GM19238 (cell line): ENCODE results near the gene PRPF19.

Experiments
- DNase-seq: peaks from one replicate; pipeline ENCODE4 v3.0.0; 2011; ENCODE audit warnings: low spot score; ENCODE audit not compliant: insufficient read length

Gene PRPF19

DNA sequence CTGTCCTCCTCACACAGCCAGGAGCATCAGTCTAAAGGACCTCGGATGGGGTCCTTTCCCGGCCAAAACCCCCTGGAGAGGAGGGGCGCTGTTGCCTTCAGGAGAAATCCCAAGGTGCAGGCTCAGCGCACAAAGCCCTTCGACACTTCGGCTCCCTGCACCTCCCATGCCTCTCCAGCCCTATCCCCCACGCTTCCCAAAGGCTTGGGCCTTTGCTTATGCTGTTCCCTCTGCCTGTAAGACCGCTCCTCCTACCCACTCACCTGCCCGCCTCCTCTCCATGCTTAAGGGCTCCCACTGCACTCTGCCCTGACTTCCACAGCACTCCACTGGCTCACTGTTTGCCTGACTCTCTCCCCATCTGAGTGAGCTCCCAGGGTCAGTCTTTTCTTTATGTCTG is 32.1 kb upstream of the PRPF19 start:
- no peak for DNase-seq

DNA sequence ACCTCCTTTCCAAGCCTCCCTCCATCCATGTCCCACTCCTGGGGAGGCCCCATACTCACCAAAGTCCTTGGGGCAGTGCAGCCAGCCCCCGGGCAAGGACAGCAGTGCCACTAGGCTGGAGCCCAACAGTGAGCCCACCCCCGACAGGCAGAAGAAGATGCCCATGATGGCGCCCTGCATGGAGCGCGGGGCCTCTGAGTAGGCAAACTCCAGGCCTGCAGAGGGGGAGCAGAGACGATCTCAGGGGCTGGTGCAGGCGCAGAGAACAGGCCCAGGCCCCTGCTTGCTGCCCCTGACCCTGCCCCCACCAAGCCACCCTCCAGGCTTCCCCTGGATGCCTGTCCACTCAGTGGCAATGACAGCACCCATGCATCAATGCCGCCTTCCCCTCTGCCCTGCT is 31.4 kb upstream of the PRPF19 start:
- DNase-seq = no peak

DNA sequence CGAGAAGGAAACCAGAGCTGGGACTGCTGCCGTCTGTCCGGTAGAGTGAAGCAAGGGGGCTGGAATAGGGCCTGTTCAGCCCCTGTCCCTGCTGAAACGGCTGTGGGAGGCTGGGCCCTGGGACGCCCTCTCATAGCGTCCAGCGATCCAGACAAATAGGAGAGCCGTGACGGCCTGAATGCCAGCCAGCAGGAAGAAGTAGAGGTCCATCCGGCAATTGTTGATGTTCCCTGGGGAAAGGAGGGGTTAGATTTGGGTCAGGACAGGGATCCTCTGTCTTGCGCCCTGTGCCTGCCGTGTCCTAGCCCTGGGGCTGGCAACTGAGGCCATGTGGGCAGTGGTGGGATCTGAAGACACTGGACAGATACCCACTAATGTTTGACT is 30.8 kb upstream of the PRPF19 start:
- DNase-seq = no peak

DNA sequence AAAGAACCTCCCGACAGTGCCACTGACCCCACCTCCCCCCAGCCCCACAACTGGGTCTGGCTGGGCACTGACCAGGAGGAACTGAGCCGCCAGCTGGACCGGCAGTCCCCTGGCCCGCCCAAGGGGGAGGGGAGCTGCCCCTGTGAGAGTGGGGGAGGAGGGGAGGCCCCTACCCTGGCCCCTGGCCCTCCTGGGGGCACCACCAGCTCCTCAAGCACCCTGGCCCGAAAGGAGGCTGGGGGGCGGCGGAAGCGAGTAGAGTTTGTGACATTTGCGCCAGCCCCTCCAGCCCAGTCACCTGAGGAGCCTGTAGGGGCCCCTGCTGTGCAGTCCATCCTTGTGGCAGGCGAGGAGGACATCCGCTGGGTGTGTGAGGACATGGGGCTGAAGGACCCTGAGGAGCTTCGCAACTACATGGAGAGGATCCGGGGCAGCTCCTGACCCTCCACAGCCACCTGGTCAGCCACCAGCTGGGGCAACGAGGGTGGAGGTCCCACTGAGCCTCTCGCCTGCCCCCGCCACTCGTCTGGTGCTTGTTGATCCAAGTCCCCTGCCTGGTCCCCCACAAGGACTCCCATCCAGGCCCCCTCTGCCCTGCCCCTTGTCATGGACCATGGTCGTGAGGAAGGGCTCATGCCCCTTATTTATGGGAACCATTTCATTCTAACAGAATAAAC is 30.2 kb upstream of the PRPF19 start:
- no peak for DNase-seq

DNA sequence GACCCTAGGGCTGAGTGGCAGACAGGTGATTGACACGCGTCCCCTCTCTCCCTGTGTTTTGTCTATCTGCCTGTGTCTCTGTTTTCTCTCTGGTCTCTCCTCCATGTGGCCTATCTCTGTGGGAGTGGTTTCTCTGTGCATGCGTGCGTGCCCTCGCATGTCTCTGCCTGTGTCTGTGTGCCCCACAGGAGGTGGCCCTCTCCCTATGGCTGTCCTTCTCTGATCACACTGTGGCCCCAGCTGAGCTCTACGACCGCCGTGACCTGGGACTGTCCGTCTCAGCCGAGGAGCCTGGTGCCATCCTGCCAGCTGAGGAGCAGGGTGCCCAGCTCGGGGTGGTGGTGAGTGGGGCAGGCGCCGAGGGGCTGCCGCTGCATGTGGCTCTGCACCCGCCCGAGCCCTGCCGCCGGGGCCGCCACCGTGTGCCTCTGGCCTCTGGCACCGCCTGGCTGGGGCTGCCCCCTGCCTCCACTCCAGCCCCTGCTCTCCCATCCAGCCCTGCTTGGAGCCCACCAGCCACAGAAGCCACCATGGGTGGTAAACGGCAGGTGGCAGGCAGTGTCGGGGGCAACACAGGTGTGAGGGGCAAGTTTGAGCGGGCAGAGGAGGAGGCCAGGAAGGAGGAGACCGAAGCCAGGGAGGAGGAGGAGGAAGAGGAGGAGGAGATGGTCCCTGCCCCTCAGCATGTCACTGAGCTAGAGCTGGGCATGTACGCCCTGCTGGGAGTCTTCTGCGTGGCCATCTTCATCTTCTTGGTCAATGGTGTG is 29.5 kb upstream of the PRPF19 start:
- DNase-seq = no peak

DNA sequence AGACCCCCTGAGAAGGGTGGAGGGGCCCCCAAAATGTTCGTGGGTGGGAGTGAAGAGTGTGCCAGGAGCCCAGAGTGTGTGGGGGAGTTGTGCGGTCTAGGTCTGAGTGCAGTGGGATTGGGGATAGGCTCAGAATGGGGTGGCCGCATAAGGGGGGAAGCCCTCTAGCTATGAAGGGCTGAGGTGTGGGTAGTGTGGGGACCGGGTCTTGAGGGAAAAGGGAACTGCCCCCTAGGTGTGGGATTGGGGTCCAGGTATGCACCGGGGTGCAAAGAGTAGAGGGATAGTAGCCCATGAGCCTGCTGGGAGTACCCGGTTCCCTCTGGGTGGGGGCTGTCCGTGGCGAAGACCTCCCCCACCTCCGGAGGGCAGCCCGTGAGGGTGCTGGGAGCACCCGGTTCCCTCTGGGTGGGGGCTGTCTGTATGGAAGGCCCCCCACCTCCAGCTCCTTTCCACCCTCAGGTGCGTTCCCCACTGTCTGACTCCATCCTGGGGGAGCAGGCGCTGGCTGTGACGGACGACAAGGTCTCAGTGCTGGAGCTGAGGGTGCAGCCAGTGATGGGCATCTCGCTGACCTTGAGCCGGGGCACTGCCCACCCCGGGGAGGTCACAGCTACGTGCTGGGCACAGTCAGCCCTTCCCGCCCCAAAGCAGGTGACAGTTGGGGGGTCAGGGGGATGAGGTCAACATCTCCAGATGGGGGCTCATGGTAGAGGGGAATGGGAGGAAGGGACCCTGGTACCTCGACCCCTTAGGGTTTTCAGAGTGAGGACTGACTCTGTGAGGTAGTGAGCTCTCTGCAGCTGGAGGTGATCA is 28.6 kb upstream of the PRPF19 start:
- no peak for DNase-seq

DNA sequence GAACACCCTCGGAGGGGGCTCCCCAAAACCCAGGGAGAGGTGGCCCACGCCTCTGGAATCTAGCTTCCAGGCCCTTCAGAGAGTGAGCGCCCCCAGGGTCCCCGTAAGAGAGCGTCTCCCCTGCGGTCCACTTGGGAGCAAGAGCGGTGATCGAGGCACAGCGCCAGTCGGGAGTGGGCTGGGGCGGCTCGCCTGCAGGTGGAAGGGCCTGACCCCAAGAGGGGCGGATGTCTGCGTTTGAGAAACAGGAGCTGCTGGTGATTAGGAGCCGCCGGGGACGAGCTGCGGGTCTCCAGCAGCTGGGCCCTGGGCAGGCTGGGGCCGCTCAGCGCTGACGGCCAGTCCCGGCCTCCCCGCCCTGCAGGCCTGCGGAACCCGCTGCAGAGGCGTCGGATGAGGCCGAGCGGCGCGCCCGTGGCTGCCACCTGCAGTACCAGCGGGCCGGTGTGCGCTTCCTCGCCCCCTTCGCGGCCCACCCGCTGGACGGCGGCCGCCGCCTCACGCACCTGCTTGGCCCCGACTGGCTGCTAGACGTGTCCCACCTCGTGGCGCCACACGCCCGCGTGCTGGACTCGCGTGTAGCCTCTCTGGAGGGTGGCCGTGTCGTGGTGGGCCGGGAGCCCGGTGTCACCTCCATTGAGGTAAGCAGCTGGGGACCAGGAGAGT is 27.9 kb upstream of the PRPF19 start:
- DNase-seq = no peak

DNA sequence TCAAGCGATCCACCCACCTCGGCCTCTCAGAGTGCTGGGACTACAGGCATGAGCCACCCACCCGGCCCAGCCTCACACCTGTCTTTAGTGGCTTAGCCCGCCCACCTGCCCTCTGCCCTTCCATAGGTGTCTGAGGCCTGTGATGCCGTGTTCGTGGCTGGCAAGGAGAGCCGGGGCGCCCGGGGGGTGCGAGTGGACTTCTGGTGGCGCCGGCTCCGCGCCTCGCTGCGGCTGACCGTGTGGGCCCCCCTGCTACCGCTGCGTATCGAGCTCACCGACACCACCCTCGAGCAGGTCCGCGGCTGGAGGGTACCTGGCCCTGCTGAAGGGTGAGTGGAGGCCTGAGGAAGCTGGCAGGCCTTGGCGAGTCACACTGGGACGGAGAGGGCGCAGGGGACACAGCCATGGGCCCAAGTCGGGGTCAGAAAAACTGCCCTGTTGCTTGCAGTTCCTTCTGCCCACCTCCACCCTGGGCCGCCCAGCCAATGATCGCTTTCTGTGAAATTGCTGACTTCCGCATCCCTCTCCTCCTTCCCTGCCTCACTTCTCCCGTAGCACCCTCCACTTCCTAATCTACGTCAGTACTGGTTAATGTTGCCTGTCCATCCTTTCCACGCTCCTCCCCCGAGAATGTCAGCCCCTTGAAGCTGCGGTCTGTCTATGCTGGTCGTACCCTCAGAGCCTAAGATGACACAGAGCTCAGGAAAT is 27.2 kb upstream of the PRPF19 start:
- DNase-seq = no peak

DNA sequence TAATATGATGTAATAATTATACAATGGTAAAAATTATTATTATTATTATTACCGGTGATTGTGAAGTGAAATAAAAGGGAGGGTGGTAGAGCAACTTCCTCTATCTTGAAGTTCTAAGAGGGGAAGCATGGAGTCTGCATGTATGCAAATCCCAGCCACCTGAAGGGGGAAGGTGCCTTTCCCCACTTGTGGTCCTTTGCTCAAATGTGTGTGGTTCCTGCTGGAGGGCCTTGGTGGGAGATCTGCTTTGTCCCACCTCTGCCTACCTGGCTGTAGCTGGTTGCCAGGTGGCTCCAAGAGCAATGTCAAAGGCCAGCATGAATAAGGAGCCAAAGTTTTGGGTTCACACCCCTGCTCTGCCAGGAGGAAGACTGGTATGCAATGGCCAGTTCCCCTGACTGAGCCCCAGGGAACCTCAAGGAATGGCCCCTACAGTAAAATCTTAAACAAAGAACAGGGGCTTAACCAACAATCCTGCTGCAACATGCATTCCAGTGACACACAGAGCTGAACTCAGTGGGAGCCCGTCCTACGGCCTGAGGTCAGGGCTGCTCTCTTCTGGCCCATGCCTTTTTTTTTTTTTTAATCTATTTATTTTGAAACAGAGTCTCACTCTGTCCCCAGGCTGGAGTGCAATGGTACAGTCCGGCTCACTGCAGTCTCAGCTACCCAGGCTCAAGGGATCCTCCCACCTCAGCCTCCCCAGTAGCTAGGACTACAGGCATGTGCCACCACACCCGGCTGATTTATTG is 26.4 kb upstream of the PRPF19 start:
- DNase-seq = no peak

DNA sequence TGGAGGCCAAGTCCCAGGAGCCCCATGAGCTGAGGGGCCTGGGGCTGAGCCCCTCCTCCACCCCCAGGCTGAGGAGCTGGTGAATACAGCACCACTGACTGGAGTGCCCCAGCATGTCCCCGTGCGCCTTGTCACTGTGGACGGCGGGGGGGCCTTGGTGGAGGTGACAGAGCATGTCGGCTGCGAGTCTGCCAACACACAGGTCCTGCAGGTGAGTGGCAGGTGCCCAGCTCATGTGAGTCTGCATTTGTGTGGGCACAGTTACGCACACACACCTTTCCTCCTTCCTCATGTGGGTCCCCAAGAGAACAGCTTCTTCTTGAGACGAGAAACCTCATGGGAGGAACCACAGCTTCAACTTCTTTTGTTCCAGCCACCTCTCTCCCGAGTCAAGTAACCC is 25.5 kb upstream of the PRPF19 start:
- no peak for DNase-seq

DNA sequence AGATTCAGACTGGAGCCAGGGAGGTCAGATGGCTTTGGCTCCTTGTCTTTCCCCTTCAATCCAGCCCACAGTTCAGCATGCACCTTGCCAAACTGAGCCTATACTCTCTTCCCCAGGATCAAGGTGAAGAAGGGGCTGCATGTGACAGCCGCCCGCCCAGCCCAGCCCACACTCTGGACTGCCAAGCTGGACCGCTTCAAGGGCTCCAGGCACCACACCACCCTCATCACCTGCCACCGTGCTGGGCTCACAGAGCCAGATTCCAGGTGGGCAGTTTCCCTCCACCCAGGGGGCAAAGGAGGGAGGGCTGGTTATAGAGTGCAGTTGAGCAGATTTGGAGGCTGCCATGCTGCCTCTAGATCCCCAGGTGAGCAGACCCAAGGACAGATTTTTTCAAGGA is 24.0 kb upstream of the PRPF19 start:
- no peak for DNase-seq

DNA sequence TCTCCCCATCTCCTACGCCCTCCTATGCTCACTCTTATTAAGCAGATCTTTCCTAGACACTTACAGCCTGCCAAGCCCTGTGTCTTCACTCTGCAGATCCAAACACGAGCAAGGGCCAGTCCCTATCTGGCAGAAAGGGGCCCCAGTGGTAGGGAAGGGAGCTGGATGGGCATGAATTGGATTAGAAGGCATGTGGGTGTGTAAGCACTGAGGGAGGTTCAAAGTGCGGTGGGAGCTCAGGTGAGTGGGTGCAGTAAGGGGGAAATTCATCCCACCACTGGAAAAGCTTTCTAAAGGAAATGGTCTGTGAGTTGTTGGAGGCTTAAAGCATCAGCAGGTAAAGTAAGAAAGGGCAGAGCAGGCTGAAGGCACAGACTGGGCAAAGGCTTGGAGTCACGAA is 23.4 kb upstream of the PRPF19 start:
- no peak for DNase-seq

DNA sequence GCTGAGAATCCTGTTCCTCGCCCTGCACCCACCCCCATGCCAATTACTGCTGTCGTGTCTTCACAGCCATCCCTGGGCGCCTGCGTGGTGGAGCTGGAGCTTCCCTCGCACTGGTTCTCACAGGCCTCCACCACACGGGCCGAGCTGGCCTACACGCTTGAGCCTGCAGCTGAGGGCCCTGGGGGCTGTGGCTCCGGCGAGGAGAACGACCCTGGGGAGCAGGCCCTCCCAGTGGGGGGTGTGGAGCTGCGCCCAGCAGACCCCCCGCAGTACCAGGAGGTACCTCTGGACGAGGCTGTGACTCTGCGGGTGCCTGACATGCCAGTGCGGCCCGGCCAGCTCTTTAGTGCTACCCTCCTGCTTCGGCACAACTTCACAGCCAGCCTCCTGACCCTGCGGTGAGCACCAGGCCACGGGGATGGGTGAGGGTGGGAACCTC is 22.2 kb upstream of the PRPF19 start:
- no peak for DNase-seq

DNA sequence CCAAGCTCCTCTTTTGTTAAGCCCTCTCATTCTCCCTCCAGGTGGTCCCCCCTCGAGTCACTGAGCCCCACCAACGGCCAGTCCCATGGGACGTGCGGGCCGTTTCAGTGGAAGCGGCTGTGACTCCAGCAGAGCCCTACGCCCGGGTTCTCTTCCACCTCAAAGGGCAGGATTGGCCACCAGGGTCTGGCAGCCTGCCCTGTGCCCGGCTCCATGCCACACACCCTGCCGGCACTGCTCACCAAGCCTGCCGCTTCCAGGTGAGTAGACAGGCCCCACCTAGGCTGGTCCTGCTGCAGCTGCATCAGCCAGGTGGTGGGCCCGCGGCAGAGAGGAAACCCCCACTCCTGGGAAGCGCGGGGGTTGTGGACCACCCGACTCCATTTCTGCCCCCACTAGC is 21.2 kb upstream of the PRPF19 start:
- DNase-seq = no peak

DNA sequence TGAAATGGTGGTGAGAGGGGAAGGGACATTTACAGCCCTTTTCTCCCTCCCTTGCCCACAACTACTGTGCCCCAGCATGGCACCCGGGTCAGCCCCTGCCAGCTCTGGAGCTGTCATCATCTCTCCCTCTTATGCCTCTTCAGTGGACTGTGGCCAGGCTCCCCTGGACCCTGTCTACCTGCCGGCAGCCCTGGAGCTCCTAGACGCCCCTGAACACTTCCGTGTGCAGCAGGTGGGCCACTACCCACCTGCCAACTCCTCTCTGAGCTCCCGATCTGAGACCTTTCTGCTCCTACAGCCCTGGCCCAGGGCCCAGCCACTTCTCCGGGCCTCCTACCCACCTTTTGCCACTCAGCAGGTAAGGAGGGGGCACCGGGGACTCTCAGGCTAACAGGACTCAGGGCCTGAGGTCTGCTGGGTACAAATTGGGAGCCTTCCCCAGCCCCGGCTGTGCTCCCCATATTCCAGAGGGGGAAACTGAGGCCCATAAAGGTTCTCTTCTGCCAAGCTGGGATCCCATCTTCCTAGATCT is 20.7 kb upstream of the PRPF19 start:
- DNase-seq = no peak

DNA sequence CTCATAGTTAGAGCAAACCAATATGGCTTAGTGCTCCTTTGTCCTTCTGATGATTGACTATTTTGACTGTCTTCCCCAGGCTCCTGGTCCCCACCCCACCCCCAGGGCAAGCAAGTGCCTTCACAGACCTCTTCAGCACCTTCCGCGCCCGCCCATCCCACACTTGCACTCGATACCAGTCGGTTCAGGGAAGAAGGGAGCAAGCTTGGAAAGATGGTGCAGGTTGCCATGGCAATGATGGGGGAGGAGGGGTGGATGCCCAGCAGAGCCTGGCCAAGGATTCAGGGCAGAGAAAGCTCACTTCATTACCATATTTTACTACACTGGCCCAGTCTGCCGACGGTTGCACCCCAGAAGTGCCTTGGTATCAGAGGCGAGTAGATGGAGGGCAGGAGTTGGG is 20.1 kb upstream of the PRPF19 start:
- no peak for DNase-seq

DNA sequence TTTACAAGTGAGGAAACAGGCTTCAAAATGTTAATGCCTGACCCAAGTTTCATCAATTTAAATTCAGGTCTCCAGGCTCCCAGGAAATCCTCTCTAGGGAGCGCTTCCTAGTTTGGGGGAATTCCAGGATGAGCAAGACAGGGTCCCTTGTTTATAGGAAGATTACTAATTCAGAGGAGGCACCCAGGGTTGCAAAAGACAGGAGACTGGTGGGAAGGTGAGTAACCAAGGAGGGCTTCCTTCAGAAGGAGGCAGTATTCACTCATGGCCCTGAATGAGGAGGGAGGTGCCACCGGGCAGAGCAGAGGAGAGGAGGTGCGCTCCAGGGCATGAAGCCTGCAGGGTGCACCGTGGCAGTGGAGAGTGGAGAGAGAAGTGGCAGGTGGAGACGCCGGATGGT is 19.5 kb upstream of the PRPF19 start:
- DNase-seq = no peak

DNA sequence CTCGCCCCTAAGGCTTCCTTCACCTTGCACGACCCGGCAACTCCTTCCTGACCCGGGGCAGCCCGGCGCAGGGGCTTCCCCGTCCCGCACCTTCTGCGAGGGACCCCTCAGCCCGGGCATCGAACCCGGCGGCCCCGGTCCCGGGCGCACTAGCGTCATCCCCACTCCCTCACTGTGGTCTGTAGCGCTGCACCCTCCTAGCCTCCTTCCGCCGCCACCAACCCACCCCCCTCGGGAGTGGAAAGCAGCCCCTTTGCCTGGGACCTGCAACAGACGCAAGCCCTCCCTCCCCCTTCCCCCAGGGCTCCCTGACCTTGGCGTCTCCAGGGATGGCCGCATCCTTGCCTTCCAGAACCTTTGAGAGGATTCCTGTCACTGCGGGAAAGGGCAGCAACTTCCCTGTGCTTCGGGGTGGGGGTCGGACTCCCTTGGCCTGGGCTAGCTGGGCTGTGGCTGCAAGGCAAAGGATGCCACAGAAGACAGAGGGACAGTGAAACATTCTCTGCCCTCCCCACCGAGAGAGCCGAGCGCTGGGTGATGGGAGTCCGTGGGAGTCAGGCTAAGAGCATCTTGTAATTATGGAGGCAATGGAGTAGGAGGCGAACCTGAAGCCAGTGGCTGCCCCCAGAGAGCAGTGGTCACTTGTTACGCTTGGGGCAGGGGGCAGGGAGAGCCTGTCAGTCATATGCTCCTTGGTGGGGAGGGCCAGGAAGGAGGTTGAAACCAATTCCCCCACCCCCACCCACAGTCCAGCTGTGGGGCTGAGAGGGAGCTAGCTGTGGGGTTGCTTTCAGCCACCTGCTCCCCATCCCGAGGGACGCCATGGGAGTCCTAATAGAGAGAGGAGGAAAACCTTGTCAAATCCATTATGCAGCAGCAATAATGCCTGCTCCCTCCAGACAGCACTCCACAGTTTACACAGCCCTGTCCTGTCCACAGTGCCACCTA is 18.8 kb upstream of the PRPF19 start:
- no peak for DNase-seq
